KMS-11 (cell line): ENCODE results near the gene RORC.

Experiments used
- H2AFZ ChIP-seq: fragments of 200-600 bp; sonication (generic); 2 replicates; pipeline ENCODE4 v1.6.1; 2016; ENCODE audit warnings: antibody characterized with exemption, mixed run types, low read depth
- H3K27ac ChIP-seq: fragments of 200-600 bp; sonication (generic); 2 replicates; pipeline ENCODE4 v1.6.1; 2016; ENCODE audit warnings: mild to moderate bottlenecking, mixed run types
- H3K27me3 ChIP-seq: fragments of 200-600 bp; sonication (generic); 2 replicates; pipeline ENCODE4 v1.6.1; 2017; ENCODE audit warnings: mild to moderate bottlenecking, low read depth, mixed run types, moderate library complexity; ENCODE audit not compliant: insufficient read depth
- H3K36me3 ChIP-seq: fragments of 200-600 bp; sonication (generic); 2 replicates; pipeline ENCODE4 v1.6.1; 2017; ENCODE audit warnings: mild to moderate bottlenecking, mixed run types; ENCODE audit not compliant: insufficient read depth
- H3K4me1 ChIP-seq: fragments of 200-600 bp; sonication (generic); 2 replicates; pipeline ENCODE4 v1.6.1; 2016; ENCODE audit warnings: mild to moderate bottlenecking, low read depth, mixed run types; ENCODE audit not compliant: poor library complexity, severe bottlenecking
- H3K4me2 ChIP-seq: fragments of 200-600 bp; sonication (generic); 2 replicates; pipeline ENCODE4 v1.7.0; 2016; ENCODE audit warnings: mild to moderate bottlenecking, mixed run types
- H3K4me3 ChIP-seq: fragments of 200-600 bp; sonication (generic); IDR thresholded peaks from 2 replicates; pipeline ENCODE4 v1.6.1; 2017; ENCODE audit warnings: low read depth, low read length, mixed read lengths; ENCODE audit not compliant: insufficient read depth
- H3K79me2 ChIP-seq: fragments of 200-600 bp; sonication (generic); 2 replicates; pipeline ENCODE4 v1.6.1; 2016; ENCODE audit warnings: low read depth, mixed run types; ENCODE audit not compliant: insufficient read depth
- H3K9ac ChIP-seq: fragments of 200-600 bp; sonication (generic); 2 replicates; pipeline ENCODE4 v1.6.1; 2016; ENCODE audit warnings: mild to moderate bottlenecking, mixed run types
- H4K20me1 ChIP-seq: fragments of 200-600 bp; sonication (generic); 2 replicates; pipeline ENCODE4 v1.6.1; 2016; ENCODE audit warnings: mild to moderate bottlenecking, mixed run types; ENCODE audit not compliant: insufficient read depth
- TF ChIP-seq, protein P1 (sequence below): fragments of 200-600 bp; sonication (generic); conservative IDR thresholded peaks from 2 replicates; pipeline ENCODE4 v1.6.1; 2017; ENCODE audit warnings: low read depth, mild to moderate bottlenecking, antibody characterized with exemption, low read length, moderate library complexity, mixed read lengths

Gene RORC

DNA sequence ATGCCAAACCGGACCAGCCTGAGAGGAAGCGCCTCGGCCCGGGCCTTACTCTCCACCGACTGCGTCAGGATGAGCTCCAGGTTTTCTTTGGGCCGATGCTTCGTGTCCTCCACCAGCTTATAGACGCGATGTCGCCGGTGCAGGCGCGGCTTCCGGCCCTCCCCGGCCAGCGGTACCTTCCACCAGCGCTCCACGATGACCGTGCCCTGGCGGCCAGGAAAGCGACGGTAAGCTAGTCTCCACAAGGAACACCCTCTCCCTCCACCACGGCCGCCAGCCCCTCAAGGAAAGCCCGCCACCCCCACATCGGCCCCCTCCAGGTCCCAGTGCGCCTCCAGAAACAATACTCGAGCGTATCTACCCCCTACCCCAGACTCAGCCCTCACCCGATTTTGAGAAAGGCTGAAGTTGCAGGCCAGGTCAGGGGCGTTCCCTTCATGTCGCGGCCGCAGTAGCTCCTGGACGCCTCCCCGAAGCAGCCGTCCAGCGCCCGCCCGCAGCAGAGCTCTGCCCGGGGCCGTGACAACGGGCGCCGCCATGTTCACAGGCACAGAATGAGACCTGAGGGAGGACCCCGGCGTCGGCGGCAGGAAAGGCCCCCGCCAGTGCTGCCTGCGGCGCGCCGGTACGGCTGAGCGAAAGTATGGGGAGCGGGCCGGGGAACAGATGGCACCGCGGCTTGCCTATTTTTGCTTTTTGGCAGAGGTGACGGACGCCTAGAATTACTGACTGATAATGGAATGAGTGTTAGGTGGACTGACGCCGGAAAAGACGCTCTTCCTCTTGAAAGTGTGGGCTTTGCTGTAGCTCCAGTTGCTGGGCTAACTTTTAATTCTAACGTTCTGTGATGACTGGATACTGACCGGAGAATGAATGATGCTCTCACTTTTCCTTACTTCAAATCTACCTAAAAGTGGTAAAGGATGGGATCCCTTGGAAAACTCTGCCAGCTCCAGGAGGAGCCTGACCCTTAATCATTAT, 68.4 kb downstream of the RORC start, which contains the start of gene MRPL9:
TSS of gene MRPL9 (minus strand) at position 556 of the 981 bp plus-strand sequence. CDS start at position 539, 17 bp downstream.
- Histone ChIP-seq H3K4me2 (peak within 1 kb of the TSS; percentile 95), H4K20me1 (no peaks in the 10 kb centered on the region), H3K27me3 (no peaks in the 10 kb centered on the region), H3K4me3 (peak within 1 kb of the TSS; percentile 99), H3K4me1 (peaks cover 19% of the 10 kb centered on the region), H3K79me2 (peaks cover 20% of the 10 kb centered on the region), H3K27ac (peak within 1 kb of the TSS; percentile 57), H2AFZ (peak within 1 kb of the TSS; percentile 95), H3K36me3 (peaks cover 27% of the 10 kb centered on the region; the same call in 1 of the 2 replicates), H3K9ac (peak within 1 kb of the TSS; percentile 86)
- TF ChIP-seq, protein P1, sequence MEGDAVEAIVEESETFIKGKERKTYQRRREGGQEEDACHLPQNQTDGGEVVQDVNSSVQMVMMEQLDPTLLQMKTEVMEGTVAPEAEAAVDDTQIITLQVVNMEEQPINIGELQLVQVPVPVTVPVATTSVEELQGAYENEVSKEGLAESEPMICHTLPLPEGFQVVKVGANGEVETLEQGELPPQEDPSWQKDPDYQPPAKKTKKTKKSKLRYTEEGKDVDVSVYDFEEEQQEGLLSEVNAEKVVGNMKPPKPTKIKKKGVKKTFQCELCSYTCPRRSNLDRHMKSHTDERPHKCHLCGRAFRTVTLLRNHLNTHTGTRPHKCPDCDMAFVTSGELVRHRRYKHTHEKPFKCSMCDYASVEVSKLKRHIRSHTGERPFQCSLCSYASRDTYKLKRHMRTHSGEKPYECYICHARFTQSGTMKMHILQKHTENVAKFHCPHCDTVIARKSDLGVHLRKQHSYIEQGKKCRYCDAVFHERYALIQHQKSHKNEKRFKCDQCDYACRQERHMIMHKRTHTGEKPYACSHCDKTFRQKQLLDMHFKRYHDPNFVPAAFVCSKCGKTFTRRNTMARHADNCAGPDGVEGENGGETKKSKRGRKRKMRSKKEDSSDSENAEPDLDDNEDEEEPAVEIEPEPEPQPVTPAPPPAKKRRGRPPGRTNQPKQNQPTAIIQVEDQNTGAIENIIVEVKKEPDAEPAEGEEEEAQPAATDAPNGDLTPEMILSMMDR: 0 out of 2 replicates have a peak, but pooled peaks have one; percentile 9

DNA sequence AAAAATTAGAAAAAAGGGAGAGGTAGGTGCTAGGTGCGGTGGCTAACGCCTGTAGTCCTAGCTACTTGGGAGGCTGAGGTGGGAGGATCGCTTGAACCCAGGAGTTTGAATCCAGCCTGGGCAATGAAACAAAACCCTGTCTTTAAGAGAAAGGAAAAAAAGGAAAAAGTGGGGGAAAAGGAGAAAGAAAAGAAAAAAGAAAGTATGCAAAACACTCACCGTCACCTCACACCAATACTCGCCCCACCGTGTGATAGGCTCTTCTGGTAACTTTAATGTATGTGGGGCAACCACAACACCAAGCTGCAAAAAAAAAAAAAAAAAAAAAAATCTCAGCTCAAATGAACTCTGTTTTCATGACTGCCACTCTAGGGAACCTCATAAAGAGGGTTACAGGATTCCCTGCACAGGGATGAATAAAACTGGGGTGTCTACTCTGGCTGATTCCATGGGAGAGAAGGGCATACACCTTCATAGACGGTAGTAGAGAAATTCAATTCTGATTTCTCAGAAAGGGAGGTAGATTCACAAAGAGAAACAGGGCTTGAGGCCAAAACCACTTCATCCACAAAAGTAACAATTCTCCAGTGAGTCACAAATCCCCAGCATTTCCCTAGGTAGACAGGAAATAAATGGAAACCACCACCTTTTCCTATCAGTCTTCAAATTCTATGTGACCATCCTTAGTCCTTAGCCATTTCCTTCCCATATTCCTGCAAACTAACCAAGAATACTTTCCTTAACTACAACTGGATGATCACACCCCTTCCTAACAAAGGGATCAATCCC, 70.8 kb downstream of the RORC start:
- no peaks in the 10 kb centered on the region for H3K27me3 ChIP-seq
- H2AFZ ChIP-seq: no peak overlapping the region
- TF ChIP-seq, protein P1: no peak
- H3K4me2 ChIP-seq: no peak overlapping the region
- H4K20me1 ChIP-seq: no peaks in the 10 kb centered on the region
- H3K9ac ChIP-seq: no peak overlapping the region
- H3K79me2 ChIP-seq: peaks cover 20% of the 10 kb centered on the region
- peaks cover 29% of the 10 kb centered on the region; the same call in 1 of the 2 replicates for H3K36me3 ChIP-seq
- H3K4me1 ChIP-seq: peaks cover 19% of the 10 kb centered on the region
- no peak overlapping the region for H3K4me3 ChIP-seq
- no peak overlapping the region for H3K27ac ChIP-seq

DNA sequence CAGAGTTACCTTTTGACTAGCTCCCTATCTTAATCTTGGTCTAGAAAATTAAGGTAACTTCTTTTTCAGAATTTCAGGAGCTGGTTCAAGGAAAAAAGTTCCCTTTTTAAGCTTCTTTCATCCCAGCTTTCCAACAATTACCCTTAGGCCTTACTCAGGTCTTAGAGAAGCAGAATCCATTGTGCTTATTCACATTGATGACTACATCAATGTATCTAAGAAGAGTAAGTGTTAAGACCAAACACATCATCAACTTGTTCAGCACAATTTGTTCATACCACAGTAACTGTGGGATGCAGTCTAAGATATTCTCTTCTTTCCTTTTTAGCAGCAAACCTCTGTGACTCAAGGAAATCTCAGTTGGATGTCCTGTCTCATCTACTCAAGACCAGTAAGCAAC, 72.4 kb downstream of the RORC start:
- Histone ChIP-seq H3K4me1 (peaks cover 15% of the 10 kb centered on the region), H3K4me2 (no peak overlapping the region), H3K9ac (no peak overlapping the region), H3K27me3 (no peaks in the 10 kb centered on the region), H3K27ac (no peak overlapping the region), H3K79me2 (peaks cover 20% of the 10 kb centered on the region), H3K36me3 (peaks cover 29% of the 10 kb centered on the region; the same call in 1 of the 2 replicates), H4K20me1 (no peaks in the 10 kb centered on the region), H3K4me3 (no peak overlapping the region), H2AFZ (no peak overlapping the region)
- TF ChIP-seq, protein P1: no peak

DNA sequence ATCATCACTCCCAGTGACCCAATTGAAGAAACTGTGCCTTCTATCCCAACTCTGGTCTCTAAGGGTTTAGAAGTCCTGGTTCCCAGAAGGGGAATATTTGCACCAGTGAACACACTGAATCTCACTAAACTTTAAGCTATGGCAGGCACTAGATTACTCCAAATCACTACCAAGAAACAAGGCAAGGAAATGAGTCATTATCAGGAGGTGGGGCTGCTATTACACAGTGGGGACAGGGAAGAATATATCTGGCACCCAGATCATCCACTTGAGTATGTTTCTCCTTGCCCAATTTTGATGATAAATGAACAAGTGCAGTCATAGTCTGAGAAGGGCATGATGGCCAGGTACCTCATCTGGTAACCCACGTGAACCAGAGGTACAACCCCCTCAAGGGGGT, 75.3 kb downstream of the RORC start:
- Histone ChIP-seq H2AFZ (no peak overlapping the region), H3K27me3 (no peaks in the 10 kb centered on the region), H3K4me2 (no peak overlapping the region), H3K79me2 (peaks cover 1% of the 10 kb centered on the region; the same call in 1 of the 2 replicates), H3K4me3 (no peak overlapping the region), H3K4me1 (no peaks in the 10 kb centered on the region), H3K36me3 (peaks cover 20% of the 10 kb centered on the region; the same call in 1 of the 2 replicates), H3K9ac (no peak overlapping the region), H3K27ac (no peak overlapping the region), H4K20me1 (no peaks in the 10 kb centered on the region)
- TF ChIP-seq, protein P1: no peak
